NCI-H510A treated with DMSO at 0.1 percent for 48 hours (cell line): ENCODE results near the gene CCDC13.
A peak's percentile ranks its signal among the peaks of the same experiment; 100 is the strongest.

ENCODE experiments used
- DNase-seq: peaks from one replicate; lab custom pipeline; 2025; lab: John Stamatoyannopoulos, UW

CCDC13 gene

DNA sequence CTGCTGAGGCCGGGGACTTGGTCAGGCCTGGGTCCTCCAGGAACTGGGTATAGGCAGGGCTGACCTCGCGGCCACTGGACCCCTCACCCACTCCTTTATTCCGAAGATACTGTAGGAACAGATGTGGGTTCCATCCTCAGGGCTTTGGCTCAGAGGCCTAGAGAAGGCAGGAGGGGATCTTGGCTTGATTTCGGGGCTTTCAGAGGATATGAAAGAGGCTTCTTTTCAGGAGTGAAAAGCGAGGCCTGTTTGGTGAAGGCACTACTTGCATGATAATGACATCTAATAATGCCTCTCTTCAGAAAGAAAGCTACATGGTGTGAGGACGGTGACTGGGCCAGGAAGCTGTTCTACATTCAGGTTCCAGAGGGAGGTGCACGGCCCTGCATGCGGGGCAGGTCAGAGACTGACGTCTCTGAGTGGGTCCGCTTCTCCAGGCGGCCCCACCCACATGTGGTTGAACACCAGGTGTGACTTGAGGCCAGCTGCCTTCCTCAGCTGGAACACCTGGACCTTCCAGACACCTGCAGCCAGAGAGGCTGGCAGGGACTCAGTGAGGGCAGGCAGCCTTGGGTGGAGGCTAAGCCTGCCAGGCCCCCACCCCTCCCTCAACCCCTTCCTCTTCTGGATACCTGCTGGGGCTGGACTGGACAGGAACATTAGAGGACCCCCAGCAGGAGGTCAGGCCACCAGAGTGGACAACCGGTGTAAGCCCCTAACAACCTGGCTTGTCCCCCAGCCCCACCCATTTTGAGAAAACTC lies 39.4 kb downstream of the CCDC13 start:
- peak; percentile 81 for DNase-seq

DNA sequence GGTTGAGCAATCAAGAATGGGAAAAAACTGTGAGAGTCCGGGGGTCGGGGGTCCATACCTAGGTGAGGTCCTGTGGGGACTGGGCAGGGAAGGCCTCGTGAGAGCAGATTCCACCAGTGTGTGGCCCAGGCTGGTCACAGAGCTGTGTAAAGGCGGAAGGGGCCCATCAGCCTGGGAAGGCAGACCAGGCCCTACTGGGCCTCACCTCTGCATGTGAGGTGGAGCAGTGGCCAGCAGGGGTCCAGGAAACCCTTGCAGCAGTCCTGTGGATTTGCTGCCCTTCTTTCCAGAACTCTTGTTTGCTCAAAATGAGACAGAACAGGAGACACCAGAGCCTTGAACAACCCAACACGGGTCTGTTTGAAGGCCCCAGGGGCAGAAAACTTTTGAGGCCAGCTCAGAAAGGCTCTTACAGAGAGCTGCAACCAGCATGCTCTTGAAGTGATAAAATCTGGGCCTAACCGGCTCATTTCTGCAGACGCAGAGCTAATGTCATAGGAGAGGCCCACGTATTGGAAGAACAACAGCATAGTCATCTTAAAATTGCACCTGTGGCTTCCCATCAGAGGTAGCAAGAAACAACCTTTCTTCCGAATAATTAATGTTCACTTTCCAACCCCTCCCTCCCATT lies 40.1 kb downstream of the CCDC13 start:
- peak; percentile 8 for DNase-seq

DNA sequence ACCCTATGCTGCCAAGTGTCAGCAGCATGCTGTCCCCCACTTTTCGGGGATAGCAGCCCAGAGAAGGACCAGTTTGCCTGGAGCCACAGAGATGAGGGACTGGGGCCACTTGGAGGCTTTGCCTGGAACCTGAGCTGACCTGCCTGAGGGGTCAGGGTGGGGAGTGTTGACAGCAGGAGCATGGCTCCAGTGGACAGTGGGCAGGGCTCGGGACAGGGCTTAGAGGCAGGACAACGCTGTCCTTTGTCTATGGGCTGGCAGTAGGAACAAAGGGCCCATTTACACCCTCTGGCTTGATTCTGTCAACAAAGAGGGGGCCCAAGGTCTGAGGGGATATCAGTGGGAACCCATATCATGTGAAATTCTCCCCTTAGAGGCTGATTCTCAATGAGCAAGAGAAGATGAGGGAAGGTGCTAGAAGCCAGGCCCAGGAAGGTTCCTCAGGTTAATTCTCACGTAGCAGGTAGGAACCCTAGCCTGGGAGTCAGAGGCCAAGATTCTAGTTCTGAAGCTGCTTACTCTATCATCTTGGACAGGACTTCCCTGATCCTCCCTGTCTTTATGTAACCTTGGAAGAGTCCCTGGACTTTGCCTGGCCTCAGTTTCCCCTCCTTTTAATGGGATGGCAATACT lies 40.7 kb downstream of the CCDC13 start:
- DNase-seq, result no peak

DNA sequence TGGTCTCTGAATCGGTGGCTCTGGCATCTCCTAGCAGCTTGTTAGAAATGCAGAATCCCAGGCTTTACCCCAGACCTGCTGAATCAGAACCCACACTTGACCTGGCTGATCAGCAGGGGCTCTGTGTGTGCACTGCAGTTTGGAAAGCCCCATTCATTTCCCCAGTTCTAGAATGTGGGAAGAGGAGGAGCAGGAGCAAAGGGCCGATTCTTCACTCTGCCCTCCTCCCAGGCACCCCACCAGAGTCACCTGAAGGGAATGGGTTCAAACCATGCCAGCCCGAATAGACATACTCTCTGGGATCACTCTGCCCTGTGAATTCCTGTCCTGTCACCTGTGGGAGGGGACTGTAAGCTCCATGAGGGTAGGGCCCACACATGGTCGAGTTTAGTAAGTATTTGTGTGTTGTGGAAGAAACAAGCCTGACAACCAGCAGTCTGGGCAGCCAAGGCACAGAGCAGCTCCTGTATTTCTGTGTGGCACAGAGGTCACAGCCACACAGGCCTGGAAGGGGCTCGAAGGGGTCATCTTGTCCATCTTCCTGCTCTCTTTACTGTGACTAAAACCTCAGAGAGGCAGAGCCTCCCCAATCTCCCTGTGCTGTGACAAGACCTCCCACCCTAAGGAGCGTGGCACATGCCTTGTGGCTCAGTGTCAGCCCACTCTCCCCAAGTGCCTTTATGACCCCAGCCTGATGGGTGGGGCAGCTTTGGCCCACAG lies 41.4 kb downstream of the CCDC13 start:
- no peak for DNase-seq

DNA sequence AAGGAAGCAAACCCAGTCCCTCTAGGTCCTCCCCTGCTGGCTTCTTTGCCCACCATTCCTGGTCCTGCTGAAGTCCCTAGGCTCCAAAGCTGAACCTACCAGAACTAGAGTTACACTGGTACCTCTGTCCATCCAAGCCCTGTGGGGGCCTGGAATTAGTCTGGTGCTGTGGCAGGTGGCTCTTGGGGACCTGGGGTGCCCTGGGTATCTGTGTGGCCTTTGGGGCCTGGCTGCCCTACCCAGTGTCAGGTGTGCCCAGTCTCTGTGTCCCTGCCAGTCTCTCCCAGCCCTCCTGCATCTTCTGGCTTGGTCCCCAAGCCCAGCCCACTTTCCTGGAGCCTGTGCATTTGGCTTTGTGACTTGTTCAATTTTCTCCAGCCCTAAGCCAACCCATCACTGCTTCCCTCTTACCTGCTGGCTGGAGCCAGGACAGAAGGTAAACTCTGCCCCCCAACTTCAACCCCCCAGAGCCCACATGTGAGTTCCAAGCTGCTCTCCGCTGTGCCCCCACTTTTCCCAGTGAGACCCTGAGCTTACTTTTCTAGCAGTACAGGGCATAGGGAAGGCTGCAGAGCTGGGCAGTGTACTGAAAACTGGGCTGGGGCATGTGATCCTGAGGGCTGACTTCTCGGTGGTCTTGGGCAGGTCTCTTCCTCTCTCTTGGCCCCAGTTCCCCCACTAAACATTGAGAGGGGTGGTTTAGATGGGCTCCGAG lies 42.2 kb downstream of the CCDC13 start:
- DNase-seq, result no peak

DNA sequence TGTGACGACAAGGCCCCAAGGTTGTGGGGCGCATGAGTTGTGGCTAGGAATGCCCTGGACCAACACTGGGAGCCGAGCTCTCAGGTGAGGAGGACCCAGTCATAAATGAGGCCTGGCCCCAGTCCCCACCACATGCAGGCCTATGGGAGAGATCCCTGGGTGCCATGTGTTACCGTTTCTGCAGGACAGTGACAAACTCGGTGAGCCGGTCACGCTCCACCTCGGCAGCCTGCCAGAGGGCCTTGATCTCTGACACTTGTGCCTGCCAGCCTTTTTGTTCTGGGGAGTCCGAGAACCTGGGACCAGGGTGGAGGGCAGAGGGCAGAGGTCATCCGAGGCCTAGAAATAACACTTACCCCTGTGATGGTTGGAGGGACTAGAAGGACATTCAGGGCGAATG lies 42.8 kb downstream of the CCDC13 start:
- DNase-seq, result no peak

DNA sequence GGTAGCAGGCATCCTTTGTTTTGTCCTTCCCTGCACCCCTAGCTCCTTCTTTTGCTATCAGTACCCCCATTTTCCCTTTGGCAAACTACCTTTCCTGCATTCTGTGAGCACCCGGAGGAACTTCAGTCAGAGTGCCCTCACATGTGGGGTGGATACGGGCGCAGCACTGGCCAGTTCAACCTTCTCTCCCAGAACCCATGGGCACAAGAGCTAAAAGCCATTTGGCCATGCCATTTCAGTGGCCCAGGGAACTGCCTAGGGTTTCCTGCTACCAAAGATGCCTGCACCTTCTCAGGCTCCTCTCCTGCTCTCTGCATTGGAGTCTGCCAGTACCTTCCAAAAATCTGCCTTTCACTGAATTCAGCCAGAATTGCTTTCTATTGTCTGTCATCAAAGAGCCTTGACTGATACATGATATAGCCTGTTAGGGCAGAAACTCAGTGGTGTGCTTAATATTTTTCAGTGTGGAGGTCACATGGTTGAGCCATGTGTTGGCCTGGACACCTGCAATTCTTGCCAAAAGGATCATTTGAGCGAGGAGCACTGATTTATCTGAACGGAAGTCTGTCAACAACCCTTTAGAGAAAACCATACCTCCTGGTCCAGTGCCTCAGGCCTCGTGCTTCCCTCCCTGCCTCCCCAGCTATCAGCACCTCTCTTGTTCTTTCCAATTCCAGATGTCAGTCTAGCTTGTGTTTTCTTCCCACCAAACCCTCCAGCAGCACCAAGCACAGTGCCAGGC lies 43.5 kb downstream of the CCDC13 start:
- DNase-seq, result no peak

DNA sequence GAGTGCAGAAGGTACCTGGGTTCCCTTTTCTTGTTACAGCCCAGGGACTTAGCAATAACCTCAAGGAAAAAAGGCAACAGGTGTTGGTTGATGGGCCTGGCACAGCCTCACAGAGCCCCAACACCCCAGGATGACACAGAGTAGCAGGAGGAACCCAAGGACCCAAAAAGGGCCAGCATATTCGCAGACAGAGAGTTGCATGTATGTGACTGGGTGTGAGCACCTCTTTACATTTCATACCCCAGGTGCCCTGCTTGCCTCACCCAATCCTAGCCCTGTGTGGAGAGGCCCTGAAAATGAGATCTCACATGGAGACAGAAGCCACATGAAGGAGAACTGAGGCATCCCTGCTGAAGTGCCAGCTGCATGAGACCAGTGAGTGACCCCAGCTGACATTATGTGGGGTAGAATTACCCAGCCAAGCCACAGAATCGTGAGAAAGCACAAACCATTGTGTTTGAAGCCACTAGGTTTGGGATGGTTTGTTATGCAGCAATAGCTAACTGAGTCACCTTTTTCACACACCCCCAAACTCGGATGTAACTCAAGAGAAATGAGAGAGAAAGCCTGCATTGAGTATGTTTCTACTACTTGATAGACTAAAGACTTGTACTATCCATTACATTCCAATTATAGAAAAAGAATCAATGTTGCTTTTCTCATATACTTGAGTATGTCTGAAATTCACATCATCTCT lies 44.2 kb downstream of the CCDC13 start:
- no peak for DNase-seq

DNA sequence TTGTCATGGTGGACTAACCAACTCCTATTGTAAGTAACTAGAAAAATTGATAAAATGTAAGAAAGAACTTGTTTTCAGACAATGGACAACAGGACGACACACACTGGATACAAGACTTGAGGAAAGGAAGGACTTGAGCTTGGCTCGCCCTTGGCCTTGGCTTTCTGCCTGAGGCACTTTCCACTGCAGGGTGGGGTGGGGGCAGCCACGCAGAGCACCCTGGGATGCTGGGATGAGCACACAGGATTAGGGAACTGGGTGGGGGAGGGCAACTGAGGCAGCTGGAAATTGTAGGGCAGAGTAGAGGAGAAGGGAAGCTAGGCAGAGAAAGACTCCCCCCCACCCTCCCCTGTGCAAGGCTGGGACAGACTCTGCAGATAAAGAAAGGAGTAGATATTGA lies 45.0 kb downstream of the CCDC13 start:
- no peak for DNase-seq

DNA sequence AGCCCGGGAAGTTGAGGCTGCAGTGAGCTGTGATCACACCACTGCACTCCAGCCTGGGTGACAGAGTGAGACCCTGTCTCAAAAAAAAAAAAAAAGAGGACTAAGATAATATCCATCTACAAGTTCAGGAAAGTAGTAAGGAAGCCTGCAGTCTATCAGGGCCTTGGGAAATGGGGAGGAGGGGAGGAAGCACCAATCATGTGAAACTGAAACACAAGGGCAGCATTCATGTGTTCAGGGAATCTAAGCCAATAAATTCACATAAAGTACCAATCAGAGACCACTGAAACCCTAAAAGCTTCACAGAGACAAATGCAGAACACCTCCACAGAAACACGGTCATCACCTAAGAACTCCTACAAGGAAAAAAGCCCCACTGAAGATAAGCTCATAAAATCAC lies 47.6 kb downstream of the CCDC13 start:
- no peak for DNase-seq

DNA sequence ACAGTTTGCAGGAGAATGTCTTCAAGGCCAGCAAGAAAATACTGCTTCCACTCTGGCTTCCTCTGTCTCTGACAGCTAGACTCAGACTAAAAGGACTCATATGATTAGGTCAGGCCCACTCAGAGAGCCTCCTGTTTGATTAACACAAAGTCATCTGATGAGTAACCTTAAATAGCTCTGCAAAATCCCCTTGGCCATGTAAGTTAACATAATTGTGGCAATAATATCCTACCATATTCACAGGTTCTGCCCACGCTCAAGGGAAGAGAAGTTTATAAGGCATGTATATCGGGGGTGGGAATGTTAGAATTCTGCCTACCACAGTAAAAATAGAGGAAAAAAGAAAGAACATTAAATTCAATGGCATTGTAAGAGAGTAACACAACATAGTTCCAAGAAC lies 49.8 kb downstream of the CCDC13 start:
- DNase-seq, result no peak
